Vagina (tissue), 2 donors: ENCODE data around the gene ZNF536. TPM values are rescaled to one million over a fixed set of nuclear protein-coding genes. Genes with fewer than 3 reads are reported as not detected.

Experiments
- DNase-seq, 2 donors: peaks; one replicate each; pipeline ENCODE4 v3.0.0-alpha.2; 2017; ENCODE audit errors: extremely low spot score in 2 of 2
- H3K27ac ChIP-seq: fragments of 200-600 bp; sonication (generic); one replicate; pipeline ENCODE4 v1.5.1; 2019
- H3K27me3 ChIP-seq: fragments of 200-600 bp; sonication (generic); one replicate; pipeline ENCODE4 v1.5.1; 2019
- H3K36me3 ChIP-seq, 2 donors: fragments of 200-600 bp; sonication (generic); one replicate each; pipeline ENCODE4 v1.5.1; 2017 to 2019
- H3K4me1 ChIP-seq: fragments of 200-600 bp; sonication (generic); one replicate; pipeline ENCODE4 v1.5.1; 2019
- H3K4me3 ChIP-seq, 2 donors: fragments of 200-600 bp; sonication (generic); 1 replicate in 1 of 2; 2 replicates in 1 of 2; pipeline ENCODE4 v1.5.1; 2016 to 2019
- H3K9me3 ChIP-seq: fragments of 200-600 bp; sonication (generic); one replicate; pipeline ENCODE4 v1.5.1; 2019
- CTCF ChIP-seq, 3 experiments: fragments of 450-650 bp in 2 of 3; fragments of 200-600 bp in 1 of 3; sonication (generic) in 1 of 3; IDR thresholded peaks; one replicate each; pipeline ENCODE4 v1.5.1; 2017 to 2019; ENCODE audit warnings: antibody characterized with exemption in 3 of 3, mild to moderate bottlenecking in 2 of 3, moderate library complexity in 2 of 3
- POLR2A ChIP-seq, 2 donors: fragments of 450-650 bp; IDR thresholded peaks; one replicate each; pipeline ENCODE4 v1.6.1; 2017; ENCODE audit warnings: antibody characterized with exemption in 2 of 2, mild to moderate bottlenecking in 2 of 2, moderate library complexity in 2 of 2
- POLR2AphosphoS5 ChIP-seq, 2 donors: sonication (generic); formaldehyde crosslinking; IDR thresholded peaks; one replicate each; pipeline ENCODE4 v1.9.0; 2017; ENCODE audit warnings: antibody characterized with exemption in 2 of 2, mild to moderate bottlenecking in 2 of 2, low read depth in 1 of 2; ENCODE audit not compliant: insufficient read depth in 1 of 2
- intact Hi-C: fragments of 100-400 bp; cut with DNase I; formaldehyde crosslinking; loops from one replicate; pipeline ENCODE4 v1.15.1; 2023
- total RNA-seq: library from RNA; depleted of rRNA; stranded (reverse); fragments of >200 nt; gene quantifications from one replicate; pipeline ENCODE4 v1.2.3, GENCODE V29; 2016

ZNF536 gene
- total RNA-seq, 1 donor from 2014 or later, result 2.5 TPM

- Histone ChIP-seq H3K9me3 (no peaks in the 10 kb centered on the region), H3K36me3 (no peaks in the 10 kb centered on the region), H3K27ac (no peak overlapping the region), H3K4me1 (no peaks in the 10 kb centered on the region), H3K27me3 (no peaks in the 10 kb centered on the region), H3K4me3 (no peak overlapping the region)
- TF ChIP-seq CTCF (IDR thresholded peaks at IDR 0.05) (no peak), POLR2AphosphoS5 (IDR thresholded peaks at IDR 0.05; ENCODE audit: insufficient read depth in 1 of 2, low read depth in 1 of 2) (no peak), POLR2A (IDR thresholded peaks at IDR 0.05) (no peak)
- intact Hi-C loops, result no loop called here
- DNase-seq, result no peak
Observed at GRCh38 chr19:30358821-30359580, 13.2 kb upstream of the ZNF536 start.

GRCh38 chr19:30359936-30360335, 12.2 kb upstream of the ZNF536 start:
- Histone ChIP-seq H3K9me3 (no peaks in the 10 kb centered on the region), H3K4me1 (no peaks in the 10 kb centered on the region), H3K36me3 (no peaks in the 10 kb centered on the region), H3K27ac (no peak overlapping the region), H3K27me3 (no peaks in the 10 kb centered on the region), H3K4me3 (no peak overlapping the region)
- no peak for DNase-seq
- TF ChIP-seq POLR2A (IDR thresholded peaks at IDR 0.05) (no peak), CTCF (IDR thresholded peaks at IDR 0.05) (no peak), POLR2AphosphoS5 (IDR thresholded peaks at IDR 0.05; ENCODE audit: insufficient read depth in 1 of 2, low read depth in 1 of 2) (no peak)
- intact Hi-C loops, result no loop called here

GRCh38 chr19:30360376-30361106, 11.6 kb upstream of the ZNF536 start:
- no peak overlapping the region for H3K4me3 ChIP-seq
- no peak overlapping the region for H3K27ac ChIP-seq
- H3K27me3 ChIP-seq, result no peaks in the 10 kb centered on the region
- no peak for DNase-seq
- intact Hi-C loops, result no loop called here
- no peaks in the 10 kb centered on the region for H3K9me3 ChIP-seq
- H3K36me3 ChIP-seq, result no peaks in the 10 kb centered on the region
- no peak for TF ChIP-seq POLR2A (IDR thresholded peaks at IDR 0.05)
- no peaks in the 10 kb centered on the region for H3K4me1 ChIP-seq

- Histone ChIP-seq H3K27me3 (no peaks in the 10 kb centered on the region), H3K9me3 (no peaks in the 10 kb centered on the region), H3K27ac (no peak overlapping the region), H3K4me1 (no peaks in the 10 kb centered on the region), H3K36me3 (no peaks in the 10 kb centered on the region), H3K4me3 (no peak overlapping the region)
- DNase-seq, result no peak
- intact Hi-C loops, result no loop called here
- no peak for TF ChIP-seq CTCF (IDR thresholded peaks at IDR 0.05)
- TF ChIP-seq POLR2A (IDR thresholded peaks at IDR 0.05), result no peak
- TF ChIP-seq POLR2AphosphoS5 (IDR thresholded peaks at IDR 0.05; ENCODE audit: insufficient read depth in 1 of 2, low read depth in 1 of 2), result no peak
Observed at GRCh38 chr19:30361107-30361447, 11.1 kb upstream of the ZNF536 start.

GRCh38 chr19:30361721-30362120, 10.5 kb upstream of the ZNF536 start:
- no peaks in the 10 kb centered on the region for H3K36me3 ChIP-seq
- intact Hi-C loops, result no loop called here
- no peaks in the 10 kb centered on the region for H3K9me3 ChIP-seq
- no peak for TF ChIP-seq CTCF (IDR thresholded peaks at IDR 0.05)
- no peak for TF ChIP-seq POLR2AphosphoS5 (IDR thresholded peaks at IDR 0.05; ENCODE audit: insufficient read depth in 1 of 2, low read depth in 1 of 2)
- TF ChIP-seq POLR2A (IDR thresholded peaks at IDR 0.05), result no peak
- H3K4me1 ChIP-seq, result no peaks in the 10 kb centered on the region
- DNase-seq, result no peak
- H3K27me3 ChIP-seq, result no peaks in the 10 kb centered on the region
- H3K4me3 ChIP-seq, result no peak overlapping the region
- no peak overlapping the region for H3K27ac ChIP-seq
